CD4-positive, alpha-beta memory T cell (primary cell): Measurements from ENCODE around the gene ARHGEF4. TPM values are rescaled to one million over a fixed set of nuclear protein-coding genes. Genes with fewer than 3 reads are reported as not detected.

Source experiments
- CTCF ChIA-PET: fragments of 350-600 bp; sonication (Branson Sonifier 250); formaldehyde crosslinking; loops from one replicate; lab custom pipeline; 2021; ENCODE audit warnings: inconsistent platforms; ENCODE audit not compliant: partially characterized antibody; lab: Charles Lee
- POLR2A ChIA-PET: fragments of 350-600 bp; sonication (Branson Sonifier 250); formaldehyde crosslinking; loops from one replicate; lab custom pipeline; 2021; ENCODE audit not compliant: partially characterized antibody; lab: Charles Lee
- DNase-seq, 5 donors: peaks; one replicate each; pipeline versions ENCODE4 v3.0.0 to v3.0.0-alpha.2; 2020 to 2022; ENCODE audit warnings: mixed read lengths in 1 of 5
- H3K27ac ChIP-seq: one replicate; pipeline ENCODE4 v1.7.0; 2013; ENCODE audit warnings: low read depth, low read length
- H3K27me3 ChIP-seq: 2 replicates; pipeline ENCODE4 v1.7.0; 2013; ENCODE audit warnings: mild to moderate bottlenecking, low read length, moderate library complexity; ENCODE audit not compliant: insufficient read depth
- H3K36me3 ChIP-seq: 2 replicates; pipeline ENCODE4 v1.7.0; 2013; ENCODE audit warnings: mild to moderate bottlenecking, low read length, moderate library complexity; ENCODE audit not compliant: insufficient read depth
- H3K4me1 ChIP-seq: 2 replicates; pipeline ENCODE4 v1.7.0; 2013; ENCODE audit warnings: mild to moderate bottlenecking, low read length, moderate library complexity; ENCODE audit not compliant: insufficient read depth
- H3K4me3 ChIP-seq, 2 donors: one replicate each; pipeline ENCODE4 v1.7.0; 2013; ENCODE audit warnings: low read length in 2 of 2, mild to moderate bottlenecking in 1 of 2
- H3K9me3 ChIP-seq, 2 donors: one replicate each; pipeline ENCODE4 v1.7.0; 2013; ENCODE audit warnings: low read length in 2 of 2, control low read depth in 1 of 2; ENCODE audit not compliant: control insufficient read depth in 1 of 2
- H3K27ac Mint-ChIP-seq, 7 donors: one replicate each; pipeline ENCODE4 v1.8.0; 2020 to 2021; ENCODE audit warnings: mixed read lengths in 7 of 7, mild to moderate bottlenecking in 6 of 7, inconsistent platforms in 3 of 7, moderate library complexity in 3 of 7
- H3K27me3 Mint-ChIP-seq, 2 donors: one replicate each; pipeline ENCODE4 v1.8.0; 2020 to 2021; ENCODE audit warnings: mixed read lengths in 2 of 2
- H3K36me3 Mint-ChIP-seq, 2 donors: one replicate each; pipeline ENCODE4 v1.8.0; 2020 to 2021; ENCODE audit warnings: mixed read lengths in 2 of 2, inconsistent platforms in 1 of 2, mild to moderate bottlenecking in 1 of 2
- H3K4me1 Mint-ChIP-seq, 4 donors: one replicate each; pipeline ENCODE4 v1.8.0; 2020 to 2021; ENCODE audit warnings: mixed read lengths in 4 of 4, mild to moderate bottlenecking in 1 of 4
- H3K4me3 Mint-ChIP-seq, 8 donors: one replicate each; pipeline ENCODE4 v1.8.0; 2020 to 2021; ENCODE audit warnings: mixed read lengths in 8 of 8, mild to moderate bottlenecking in 7 of 8, moderate library complexity in 6 of 8, inconsistent platforms in 3 of 8
- H3K9me3 Mint-ChIP-seq, 8 donors: one replicate each; pipeline ENCODE4 v1.8.0; 2020 to 2021; ENCODE audit warnings: mixed read lengths in 8 of 8, mild to moderate bottlenecking in 5 of 8, inconsistent platforms in 3 of 8, moderate library complexity in 1 of 8
- intact Hi-C: fragments of 100-400 bp; cut with micrococcal nuclease; formaldehyde crosslinking; loops from one replicate; pipeline ENCODE4 v1.15.1; 2023
- polyA plus RNA-seq, 2 donors: library from polyadenylated mRNA; unstranded; fragments of 300-500 nt; fragmentation: Illumina TruSeq; gene quantifications; one replicate each; pipeline ENCODE4 v1.2.3, GENCODE V29; 2021
- total RNA-seq, 2 experiments: library from RNA; stranded (reverse); gene quantifications; one replicate each; pipeline ENCODE4 v1.2.3, GENCODE V29; 2021

ARHGEF4 gene
- total and polyA plus RNA-seq, 4 experiments from 2014 or later, result 1.4 to 2.6 (median 2.1) TPM

DNA sequence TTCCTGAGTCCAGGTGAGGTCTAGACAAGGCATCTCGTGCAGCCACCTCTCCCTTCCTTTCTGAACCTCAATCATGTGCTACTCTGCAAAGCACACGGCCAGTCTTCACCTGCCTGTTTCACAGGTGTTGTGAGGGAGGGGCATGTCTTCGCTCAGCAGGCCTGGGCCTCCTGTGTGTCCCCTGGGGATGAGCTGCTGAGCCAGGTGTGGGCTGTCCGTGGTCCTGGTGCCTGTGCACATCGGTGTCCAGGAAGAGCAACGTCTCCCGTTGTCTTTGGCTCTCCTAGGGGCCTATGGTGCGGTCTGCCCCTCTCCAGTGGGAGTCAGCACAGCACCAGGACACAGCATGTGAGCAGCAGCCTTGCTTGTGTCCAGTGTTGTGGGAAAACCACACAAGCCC, 16.7 kb downstream of the ARHGEF4 start:
- Histone ChIP-seq H3K27ac (no peak overlapping the region), H3K36me3 (no peaks in the 10 kb centered on the region), H3K27me3 (no peaks in the 10 kb centered on the region), H3K9me3 (no peaks in the 10 kb centered on the region), H3K4me1 (no peaks in the 10 kb centered on the region), H3K4me3 (no peak overlapping the region)
- DNase-seq, result no peak
- POLR2A ChIA-PET, result no interaction called here
- Mint-ChIP-seq H3K36me3 (no peaks in the 10 kb centered on the region), H3K4me3 (no peak overlapping the region), H3K27me3 (peaks cover 2 to 9% of the 10 kb centered on the region in 2 donors), H3K9me3 (peaks cover 0 to 10% (median 2%) of the 10 kb centered on the region in 8 donors), H3K27ac (no peak overlapping the region), H3K4me1 (no peaks in the 10 kb centered on the region)
- CTCF ChIA-PET, result interaction anchor here (0.6 to 1.7 kb wide), 4 partner anchors 16 to 56 kb away, joined by 3 to 4 read pairs (median 3); no protein-coding TSS in a partner anchor
- intact Hi-C loops, result no loop called here

DNA sequence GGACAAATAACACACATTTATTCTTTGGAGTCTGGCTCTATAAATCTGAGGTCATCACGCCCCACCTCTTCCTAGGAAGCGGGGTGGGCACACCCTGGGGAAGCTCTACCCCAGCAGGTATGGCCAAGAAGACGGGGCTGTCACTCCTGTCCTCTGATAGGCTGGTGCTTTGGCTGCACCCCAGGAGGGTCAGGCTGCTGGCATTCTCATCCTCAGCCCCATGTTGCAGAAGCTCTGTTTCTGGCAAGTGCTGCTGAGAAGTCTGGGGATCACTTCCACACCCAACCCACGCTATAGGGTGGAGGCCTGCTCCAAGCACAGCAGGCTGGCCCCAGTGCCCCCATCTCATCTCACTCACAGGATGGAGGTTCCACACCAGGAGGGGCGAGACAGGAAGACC, 17.6 kb downstream of the ARHGEF4 start:
- Histone ChIP-seq H3K27ac (no peak overlapping the region), H3K9me3 (no peaks in the 10 kb centered on the region), H3K27me3 (no peaks in the 10 kb centered on the region), H3K36me3 (no peaks in the 10 kb centered on the region), H3K4me1 (no peaks in the 10 kb centered on the region), H3K4me3 (no peak overlapping the region)
- H3K27ac Mint-ChIP-seq, result no peak overlapping the region
- no peaks in the 10 kb centered on the region for H3K4me1 Mint-ChIP-seq
- H3K27me3 Mint-ChIP-seq, result peaks cover 2 to 9% of the 10 kb centered on the region in 2 donors
- no peak overlapping the region for H3K4me3 Mint-ChIP-seq
- intact Hi-C loops, result no loop called here
- H3K9me3 Mint-ChIP-seq, result peaks cover 0 to 10% (median 2%) of the 10 kb centered on the region in 8 donors
- POLR2A ChIA-PET, result no interaction called here
- DNase-seq, result no peak
- CTCF ChIA-PET, result interaction anchor here (1.1 to 1.8 kb wide), 5 partner anchors 9 to 57 kb away, joined by 3 to 7 read pairs (median 3); no protein-coding TSS in a partner anchor
- no peaks in the 10 kb centered on the region for H3K36me3 Mint-ChIP-seq

DNA sequence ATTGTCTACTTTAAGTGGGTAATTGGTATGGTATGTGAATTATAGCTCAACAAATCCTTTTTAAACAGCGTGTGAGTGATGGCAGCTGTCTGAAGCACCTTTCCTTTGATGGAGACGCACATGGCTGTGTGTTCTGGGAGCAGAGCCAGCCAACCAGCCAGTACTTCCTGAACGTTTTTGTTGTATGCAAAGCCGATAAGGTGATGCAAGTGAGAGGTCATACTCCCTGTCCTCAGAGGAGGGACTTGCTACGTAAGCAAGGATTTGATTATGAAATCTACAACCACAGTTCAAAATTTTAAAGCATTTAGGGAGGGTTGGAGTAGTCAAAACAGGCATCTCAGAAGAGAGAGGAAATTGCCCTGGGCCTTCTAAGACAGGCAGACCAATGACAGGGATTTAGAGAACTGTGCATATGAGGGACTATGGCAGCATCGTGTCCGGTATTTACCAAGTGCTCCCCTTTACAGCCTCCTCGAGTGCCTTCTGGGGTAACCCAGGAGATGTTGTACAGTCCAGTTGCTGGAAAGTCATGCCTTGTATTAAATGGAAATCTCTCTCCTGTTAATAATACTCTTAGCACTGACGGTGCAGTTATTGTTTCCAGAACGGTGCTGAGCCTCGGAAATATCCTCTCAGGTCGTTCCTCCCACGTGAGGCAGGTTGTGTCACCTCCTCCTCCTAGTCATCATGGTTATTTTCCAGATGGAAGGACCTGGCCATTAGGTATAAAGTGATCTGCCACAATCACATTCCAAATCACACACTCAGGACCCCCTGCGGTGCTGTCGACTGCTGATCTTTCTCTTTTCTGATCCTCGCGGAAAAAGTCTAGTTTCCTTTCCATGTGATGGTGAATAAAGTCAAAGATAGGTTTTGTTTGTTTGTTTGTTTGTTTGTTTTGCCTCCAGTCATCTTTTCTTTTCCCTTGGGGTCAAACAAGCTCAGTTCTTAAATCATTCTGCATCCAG, 28.4 kb downstream of the ARHGEF4 start:
- Histone ChIP-seq H3K27ac (no peak overlapping the region), H3K36me3 (no peaks in the 10 kb centered on the region), H3K27me3 (no peaks in the 10 kb centered on the region), H3K4me3 (no peak overlapping the region), H3K9me3 (no peaks in the 10 kb centered on the region), H3K4me1 (no peaks in the 10 kb centered on the region)
- H3K4me1 Mint-ChIP-seq, result no peaks in the 10 kb centered on the region
- POLR2A ChIA-PET, result no interaction called here
- peaks cover 0 to 3% (median 0%) of the 10 kb centered on the region in 8 donors for H3K9me3 Mint-ChIP-seq
- no peak overlapping the region for H3K4me3 Mint-ChIP-seq
- intact Hi-C loops, result no loop called here
- CTCF ChIA-PET, result interaction anchor here (1.0 to 1.4 kb wide), 4 partner anchors 9 to 68 kb away, joined by 3 to 6 read pairs (median 4); no protein-coding TSS in a partner anchor
- no peaks in the 10 kb centered on the region for H3K36me3 Mint-ChIP-seq
- H3K27me3 Mint-ChIP-seq, result peaks cover 2 to 6% of the 10 kb centered on the region in 2 donors
- peak overlapping the region in 2 of 7 donors; percentile 13 to 35 for H3K27ac Mint-ChIP-seq
- no peak for DNase-seq

DNA sequence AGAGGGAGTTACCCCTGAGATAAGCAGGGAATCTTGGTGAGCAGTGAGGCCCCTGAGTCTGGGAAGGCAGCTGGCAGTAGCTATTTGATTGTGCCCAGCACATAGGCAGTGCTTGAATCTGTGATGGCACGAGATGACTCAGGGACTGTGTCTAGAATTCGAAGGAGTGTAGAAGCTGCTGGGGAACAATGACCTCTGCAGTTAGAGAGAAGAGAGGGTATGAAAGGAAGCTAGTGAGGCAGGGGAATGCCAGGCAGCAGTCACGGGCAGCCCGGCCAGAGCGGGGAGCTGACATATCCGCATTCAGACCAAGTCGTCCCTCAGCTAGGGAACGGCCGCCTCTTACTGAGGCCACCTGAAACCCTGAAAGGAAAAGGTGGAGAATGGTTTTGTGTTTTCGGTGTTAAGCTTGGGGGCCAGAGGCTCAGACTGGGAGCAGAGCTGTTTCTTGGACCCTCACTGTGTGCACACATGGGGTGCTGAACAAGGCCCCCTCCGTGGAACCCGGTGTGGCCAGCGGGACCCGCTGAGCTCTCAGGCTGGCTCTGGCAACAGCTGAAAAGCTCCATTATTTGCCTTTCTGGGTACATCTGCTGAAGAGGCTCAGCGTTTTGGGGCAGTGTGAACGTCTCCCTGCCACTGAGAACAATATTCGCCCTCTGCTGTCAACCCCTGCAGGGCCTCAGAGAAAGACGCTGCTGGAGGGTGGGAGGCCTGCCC, 32.9 kb downstream of the ARHGEF4 start:
- CTCF ChIA-PET, result interaction anchor here (1.0 to 10.8 kb wide), 6 partner anchors 12 to 70 kb away, joined by 3 to 318 read pairs (median 4); no protein-coding TSS in a partner anchor
- intact Hi-C loops, result no loop called here
- no peaks in the 10 kb centered on the region for H3K4me1 Mint-ChIP-seq

DNA sequence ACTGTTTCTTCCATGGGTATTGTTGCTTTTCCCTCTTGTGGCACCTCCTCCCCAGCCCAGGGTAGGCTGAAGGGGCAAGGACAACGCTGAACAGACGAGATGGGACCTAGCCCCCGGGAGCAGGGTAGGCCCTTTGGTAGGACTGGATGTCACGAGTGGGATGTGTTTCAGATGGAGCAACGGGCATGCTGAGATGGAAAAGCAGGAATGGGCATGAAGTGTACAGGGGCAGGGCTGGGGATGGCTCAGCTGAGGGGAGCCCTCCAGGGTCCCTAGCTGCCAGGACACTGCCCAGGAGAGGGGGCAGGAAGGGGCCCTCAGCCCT, 33.4 kb downstream of the ARHGEF4 start:
- Histone ChIP-seq H3K4me1 (no peaks in the 10 kb centered on the region), H3K36me3 (no peaks in the 10 kb centered on the region), H3K4me3 (no peak overlapping the region), H3K27me3 (no peaks in the 10 kb centered on the region), H3K9me3 (no peaks in the 10 kb centered on the region), H3K27ac (no peak overlapping the region)
- intact Hi-C loops, result no loop called here
- H3K27ac Mint-ChIP-seq, result no peak overlapping the region
- POLR2A ChIA-PET, result no interaction called here
- no peaks in the 10 kb centered on the region for H3K36me3 Mint-ChIP-seq
- CTCF ChIA-PET, result interaction anchor here (0.9 to 10.8 kb wide), 5 partner anchors 15 to 70 kb away, joined by 3 to 318 read pairs (median 4); no protein-coding TSS in a partner anchor
- H3K9me3 Mint-ChIP-seq, result peaks cover 0 to 3% (median 0%) of the 10 kb centered on the region in 8 donors
- peaks cover 3 to 8% of the 10 kb centered on the region in 2 donors for H3K27me3 Mint-ChIP-seq
- no peaks in the 10 kb centered on the region for H3K4me1 Mint-ChIP-seq
- no peak for DNase-seq
- no peak overlapping the region for H3K4me3 Mint-ChIP-seq

More for the DNA sequence above, 32.9 kb downstream of the ARHGEF4 start:
- POLR2A ChIA-PET, result no interaction called here
- Mint-ChIP-seq H3K27ac (peak overlapping the region in 1 of 7 donors; percentile 20), H3K4me3 (no peak overlapping the region), H3K36me3 (no peaks in the 10 kb centered on the region), H3K9me3 (peaks cover 0 to 3% (median 0%) of the 10 kb centered on the region in 8 donors), H3K27me3 (peaks cover 2 to 6% of the 10 kb centered on the region in 2 donors)
- Histone ChIP-seq H3K27ac (no peak overlapping the region), H3K4me1 (no peaks in the 10 kb centered on the region), H3K27me3 (no peaks in the 10 kb centered on the region), H3K4me3 (no peak overlapping the region), H3K9me3 (no peaks in the 10 kb centered on the region), H3K36me3 (no peaks in the 10 kb centered on the region)
- no peak for DNase-seq

DNA sequence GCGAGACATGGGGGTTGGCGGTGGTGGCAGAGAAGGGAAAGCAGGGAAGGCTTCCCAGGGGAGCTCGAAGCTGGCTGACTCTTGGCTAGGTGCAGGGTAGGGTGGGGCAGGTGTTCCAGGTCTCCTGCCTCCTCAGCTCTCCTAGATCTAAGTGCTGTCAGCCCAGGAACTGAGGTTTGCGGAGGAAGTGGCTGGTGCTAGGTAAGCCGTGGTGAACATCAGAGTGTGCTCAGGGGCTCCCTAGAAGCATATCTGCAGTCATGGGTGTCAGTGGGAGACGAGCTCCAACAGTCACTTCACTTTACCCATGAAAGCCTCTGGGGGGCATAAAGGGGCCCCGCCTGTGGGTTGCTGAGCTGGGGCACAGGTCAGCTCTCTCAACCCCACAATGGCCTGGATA, 34.1 kb downstream of the ARHGEF4 start:
- Mint-ChIP-seq H3K4me3 (no peak overlapping the region), H3K36me3 (no peaks in the 10 kb centered on the region), H3K27ac (no peak overlapping the region), H3K4me1 (no peaks in the 10 kb centered on the region), H3K27me3 (peaks cover 5 to 8% of the 10 kb centered on the region in 2 donors), H3K9me3 (peaks cover 0 to 3% (median 0%) of the 10 kb centered on the region in 8 donors)
- intact Hi-C loops, result no loop called here
- Histone ChIP-seq H3K4me1 (no peaks in the 10 kb centered on the region), H3K9me3 (no peaks in the 10 kb centered on the region), H3K4me3 (no peak overlapping the region), H3K36me3 (no peaks in the 10 kb centered on the region), H3K27ac (no peak overlapping the region), H3K27me3 (no peaks in the 10 kb centered on the region)
- no peak for DNase-seq
- ChIA-PET CTCF (interaction anchor here (0.9 to 10.8 kb wide), 2 partner anchors 16 to 71 kb away, joined by 4 to 318 read pairs; no protein-coding TSS in a partner anchor), POLR2A (no interaction called here)
